NCI-H1048 (cell line): ENCODE measurements around the gene HNRNPR.
"Not testable (repeated sequence)": the region's sequence is repeated elsewhere in the genome, so short reads cannot be mapped to it uniquely, and the experiment has no call there.

Experiments
- DNase-seq: peaks from one replicate; lab custom pipeline; 2025; lab: John Stamatoyannopoulos, UW

Gene HNRNPR

DNA sequence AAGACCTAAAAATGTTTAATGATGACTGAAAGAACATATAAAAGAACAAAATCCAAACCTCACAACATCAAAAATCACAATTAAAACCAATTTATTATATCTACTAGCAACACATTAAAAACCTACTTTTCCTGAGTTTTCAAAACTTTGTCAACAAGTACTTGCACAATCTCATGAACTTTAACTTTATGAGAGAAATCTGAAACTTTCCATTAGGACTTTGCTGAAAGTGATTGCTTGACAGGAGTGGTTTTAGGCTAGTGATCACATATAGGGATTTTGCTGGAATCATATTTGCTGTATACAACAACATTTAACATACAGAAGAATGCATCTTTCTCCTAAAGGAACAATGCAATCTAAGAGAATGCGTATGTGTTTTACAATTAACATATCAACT, 13.2 kb downstream of the HNRNPR start:
- DNase-seq, result no peak

DNA sequence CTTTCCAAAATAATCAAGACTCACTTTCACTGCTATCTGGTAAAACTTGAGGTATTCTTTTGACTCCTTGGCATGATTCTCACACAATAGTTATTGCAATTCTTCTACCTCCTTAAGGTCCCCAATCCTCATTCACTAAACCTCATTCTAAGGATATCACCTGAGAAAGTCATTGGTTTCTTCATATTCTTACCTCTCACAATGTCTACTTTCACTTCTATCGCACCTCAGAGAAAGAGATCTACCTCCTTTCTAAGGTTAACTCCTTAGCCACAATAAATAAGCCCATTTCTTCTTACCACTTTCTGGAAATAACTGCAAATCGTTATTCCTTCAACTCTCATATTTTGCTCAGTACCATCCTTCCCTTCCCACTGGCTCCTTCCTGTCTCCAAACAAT, 18.7 kb downstream of the HNRNPR start:
- no peak for DNase-seq

DNA sequence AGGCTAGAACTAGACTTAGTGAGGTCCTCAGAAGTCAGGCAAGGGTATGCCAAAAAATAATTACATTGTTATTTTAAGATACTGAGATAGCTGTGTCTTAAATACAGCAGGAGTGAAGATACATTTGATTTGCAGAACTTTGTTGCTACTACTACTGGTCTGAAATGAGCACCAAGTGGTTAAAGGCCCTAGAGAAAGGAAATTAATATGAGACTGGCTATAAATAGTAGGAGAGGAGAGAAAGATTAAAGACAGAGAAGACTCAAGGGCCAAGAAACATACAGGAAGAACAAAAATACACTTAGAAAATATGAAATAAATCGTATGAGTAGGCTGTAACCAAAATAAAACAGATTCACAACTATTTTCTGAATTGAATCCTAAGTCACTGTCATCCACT, 21.3 kb downstream of the HNRNPR start:
- no peak for DNase-seq

DNA sequence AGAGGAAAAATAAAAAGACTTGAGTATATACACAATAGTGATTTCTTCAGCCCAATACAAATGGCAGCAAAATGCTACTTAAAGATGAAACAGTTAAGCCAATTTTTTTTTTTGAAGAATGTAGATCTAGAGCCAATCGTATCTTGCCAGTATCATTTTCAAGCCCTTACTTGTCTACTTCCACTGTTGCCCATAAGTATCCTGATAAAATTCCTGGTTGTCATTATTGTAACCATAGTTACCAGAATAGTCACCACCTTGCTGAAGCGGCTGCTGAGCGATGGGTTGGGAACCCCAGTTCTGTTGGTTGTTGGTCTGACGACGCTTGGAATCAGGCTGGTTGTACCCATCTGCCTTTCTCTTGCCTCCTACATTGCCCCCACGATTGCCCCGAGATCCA, 33.8 kb downstream of the HNRNPR start:
- not testable (repeated sequence) for DNase-seq

DNA sequence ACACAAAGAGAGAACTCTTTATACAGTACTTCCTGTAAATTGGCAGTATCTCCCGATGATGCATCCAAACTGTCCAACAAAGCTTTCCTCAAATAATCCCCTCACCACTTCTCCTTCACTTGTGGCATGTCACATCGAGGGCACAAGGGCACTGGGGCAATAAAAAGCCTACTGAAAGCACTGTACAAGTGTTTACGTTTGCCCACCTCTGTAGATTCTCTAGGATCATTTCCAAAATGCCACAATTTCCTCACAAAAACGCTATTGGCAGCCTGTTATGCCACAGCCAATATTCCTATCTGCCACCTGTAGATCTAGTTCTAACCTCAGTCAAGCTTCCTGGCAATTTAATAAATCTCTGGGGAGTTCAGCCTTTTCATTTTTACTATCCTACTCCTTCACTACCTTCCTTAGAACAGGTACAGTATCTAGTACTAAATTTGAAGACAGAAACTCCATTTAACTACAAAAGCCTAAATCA, 39.9 kb downstream of the HNRNPR start:
- DNase-seq, result no peak

DNA sequence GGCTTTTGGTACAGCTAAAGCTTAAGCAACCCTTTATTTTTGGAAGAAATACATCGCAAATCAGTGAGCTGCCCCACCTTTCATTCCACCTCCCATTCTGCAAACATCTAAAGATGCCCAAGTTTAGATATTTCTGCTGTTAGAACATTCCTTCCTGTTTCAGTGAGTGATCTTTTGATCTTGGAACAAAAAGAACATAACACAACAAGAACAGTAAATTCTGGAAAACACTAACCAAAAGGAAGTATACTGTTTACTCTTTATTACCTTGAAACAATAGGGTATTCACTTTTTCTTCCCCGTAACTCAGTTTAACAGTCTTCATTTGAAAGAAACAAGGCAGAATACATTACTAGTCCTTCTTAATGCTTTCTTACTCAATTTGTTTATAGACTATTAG, 40.6 kb downstream of the HNRNPR start:
- no peak for DNase-seq

DNA sequence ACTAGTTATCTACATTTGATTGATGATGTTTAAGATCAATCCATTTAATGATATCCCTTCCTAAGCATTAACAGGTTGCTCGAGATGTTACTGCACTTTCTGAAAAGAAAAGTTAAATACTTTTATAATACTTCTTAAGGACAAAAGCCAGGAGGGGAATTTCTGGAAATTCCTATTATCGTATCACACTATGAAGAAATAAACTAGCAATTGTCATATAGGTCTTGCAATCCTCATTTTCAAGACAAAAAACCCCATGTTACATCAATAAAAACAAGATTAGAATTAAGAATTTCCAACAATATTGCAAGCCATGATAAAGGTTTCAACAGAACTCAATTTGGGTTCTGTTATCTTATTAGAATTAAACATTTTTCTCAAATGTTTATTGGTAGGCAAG, 47.2 kb downstream of the HNRNPR start:
- DNase-seq, result no peak

DNA sequence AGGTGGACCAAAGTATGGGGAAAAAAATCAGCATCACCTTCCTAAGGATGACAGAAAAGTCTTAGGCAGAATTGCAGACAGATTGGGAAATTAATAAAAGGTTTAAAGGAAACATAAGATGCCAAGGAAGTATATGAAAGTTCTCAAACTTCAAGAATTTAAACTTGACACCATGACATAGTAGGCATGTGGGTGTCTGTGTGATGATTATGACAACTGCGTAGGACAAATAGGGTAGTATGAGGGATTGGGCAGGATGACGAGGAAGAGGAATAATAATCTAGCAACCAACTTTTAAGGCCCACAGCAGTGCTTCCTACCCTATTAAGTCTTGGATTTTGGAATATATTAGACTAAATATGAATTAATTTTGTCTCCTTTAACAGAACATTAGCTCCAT, 52.4 kb downstream of the HNRNPR start:
- no peak for DNase-seq

DNA sequence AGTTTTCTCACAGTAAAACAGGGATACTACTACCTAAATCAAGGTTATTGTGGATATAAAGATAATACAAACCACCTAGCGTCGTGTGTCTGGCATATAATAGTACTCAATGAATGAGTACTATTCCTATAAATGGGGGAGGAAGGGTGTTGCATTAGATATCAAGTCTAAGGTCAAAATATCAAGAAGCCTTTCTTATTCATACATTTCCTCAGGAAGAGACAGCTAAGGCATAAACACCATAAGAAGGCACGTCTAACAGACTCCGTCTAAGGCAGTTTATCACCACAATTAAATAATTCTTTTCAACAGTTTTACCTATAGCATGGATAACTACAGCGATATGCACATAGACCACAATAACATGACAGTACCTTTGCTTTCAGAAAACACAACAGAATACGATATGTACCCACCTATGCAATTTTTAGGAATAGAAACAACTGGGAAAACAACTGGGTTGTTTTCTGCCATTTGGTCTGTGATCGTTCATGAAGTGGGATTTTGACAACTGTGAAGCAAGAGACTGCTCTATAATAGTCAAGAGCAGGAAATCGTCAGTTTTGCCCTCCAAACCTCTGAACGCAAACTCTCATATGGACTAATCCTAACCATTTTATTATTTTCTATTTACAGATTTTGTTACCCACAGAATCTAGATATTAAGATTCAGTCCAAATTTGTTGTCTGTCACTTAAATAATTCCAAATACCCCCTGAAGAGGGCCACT, 53.1 kb downstream of the HNRNPR start:
- no peak for DNase-seq

DNA sequence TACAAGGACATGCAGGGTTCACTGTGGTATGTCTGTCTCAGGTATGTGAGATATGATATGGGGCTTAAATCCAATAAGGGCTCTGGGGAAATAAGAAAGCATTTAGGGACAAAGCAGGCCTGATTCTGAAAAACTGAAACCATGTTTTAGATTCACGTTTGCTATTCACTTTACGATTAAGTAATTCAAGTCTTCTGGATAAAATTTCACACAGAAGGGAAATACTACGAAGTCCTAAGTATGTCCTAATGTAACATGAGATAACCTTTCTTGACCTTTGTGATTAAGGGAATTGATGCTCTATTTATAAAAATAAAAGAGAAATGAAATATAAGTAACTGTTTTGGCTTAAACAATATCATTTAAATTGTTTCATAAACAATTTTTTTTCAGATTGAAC, 55.4 kb downstream of the HNRNPR start:
- DNase-seq, result no peak

DNA sequence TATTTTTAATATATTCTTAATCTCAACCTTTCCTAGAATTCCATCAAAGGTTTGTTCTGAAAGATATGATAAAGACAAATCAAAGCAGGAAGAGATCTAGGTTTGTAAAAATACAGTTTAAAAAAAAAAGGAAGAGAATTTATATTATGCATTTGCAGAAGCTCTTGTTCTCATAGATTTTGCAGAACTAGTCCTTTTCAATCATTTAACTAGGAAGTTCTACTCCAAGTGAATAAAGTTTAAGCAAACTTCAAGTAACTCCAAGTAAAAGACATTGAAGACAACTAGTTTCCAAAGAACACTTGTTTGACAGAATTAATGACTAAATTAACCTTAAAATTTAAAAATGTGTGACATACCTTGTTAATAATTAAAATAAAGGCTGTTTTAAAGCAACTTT, 55.9 kb downstream of the HNRNPR start:
- DNase-seq, result no peak

DNA sequence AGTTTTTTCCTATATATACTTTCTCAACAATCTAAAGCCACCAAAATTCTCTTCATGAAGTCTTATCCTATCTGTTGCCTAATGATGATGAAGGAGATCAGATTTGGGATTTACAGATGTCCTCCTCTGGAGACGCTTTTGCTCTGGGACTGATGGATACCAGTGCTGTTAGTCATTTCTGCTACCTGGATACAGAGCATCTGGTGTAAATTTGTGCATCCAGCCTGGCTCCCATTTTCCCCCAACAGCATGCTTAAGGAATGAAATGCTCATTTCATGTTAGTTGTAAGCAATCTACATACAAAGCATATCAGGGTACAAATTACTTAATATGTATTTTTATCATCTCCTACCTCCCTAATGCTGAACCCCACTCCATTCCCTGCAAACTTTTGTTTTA, 57.7 kb downstream of the HNRNPR start:
- DNase-seq, result no peak

DNA sequence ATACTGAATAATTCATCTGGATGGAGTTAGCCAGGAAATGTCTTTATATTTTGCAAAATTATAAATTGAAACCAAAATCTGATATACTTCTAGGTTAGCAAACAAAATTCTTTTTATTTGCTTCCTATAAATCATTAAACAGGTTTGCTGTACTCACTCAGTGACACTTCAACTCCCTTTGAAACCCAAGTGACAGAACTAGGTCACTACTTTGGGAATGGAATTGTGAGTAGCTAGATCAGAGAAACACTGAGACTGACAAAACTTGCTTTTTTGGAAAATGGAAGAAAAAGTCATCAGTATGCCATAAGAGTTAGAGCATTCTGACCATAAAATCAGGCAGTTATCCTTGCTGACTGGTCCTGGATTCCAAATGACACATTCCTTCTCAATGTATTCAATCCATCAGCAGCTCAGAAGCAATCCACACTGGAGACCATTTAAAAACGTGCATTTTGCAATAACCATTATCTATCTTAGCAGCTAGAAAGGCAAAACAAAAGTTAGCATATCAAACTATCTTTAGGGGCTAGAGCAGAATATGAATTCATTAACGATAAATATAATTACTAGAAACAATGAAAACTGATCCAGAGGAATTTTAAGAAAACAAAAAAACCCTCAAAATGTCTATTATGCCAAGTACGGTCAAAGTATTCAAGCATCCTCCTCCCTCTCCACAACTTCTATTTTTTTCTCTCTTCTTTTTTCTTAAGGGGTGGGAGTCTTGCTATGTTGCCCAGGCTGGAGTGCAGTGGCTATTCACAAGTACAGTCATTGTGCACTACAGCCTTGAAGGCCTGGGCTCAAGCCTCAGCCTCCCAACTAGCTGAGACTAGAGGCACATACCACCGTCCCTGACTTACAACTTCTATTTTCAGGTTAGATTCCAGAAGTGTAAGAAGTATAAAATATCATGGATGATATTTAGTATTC, 60.1 kb downstream of the HNRNPR start:
- no peak for DNase-seq

DNA sequence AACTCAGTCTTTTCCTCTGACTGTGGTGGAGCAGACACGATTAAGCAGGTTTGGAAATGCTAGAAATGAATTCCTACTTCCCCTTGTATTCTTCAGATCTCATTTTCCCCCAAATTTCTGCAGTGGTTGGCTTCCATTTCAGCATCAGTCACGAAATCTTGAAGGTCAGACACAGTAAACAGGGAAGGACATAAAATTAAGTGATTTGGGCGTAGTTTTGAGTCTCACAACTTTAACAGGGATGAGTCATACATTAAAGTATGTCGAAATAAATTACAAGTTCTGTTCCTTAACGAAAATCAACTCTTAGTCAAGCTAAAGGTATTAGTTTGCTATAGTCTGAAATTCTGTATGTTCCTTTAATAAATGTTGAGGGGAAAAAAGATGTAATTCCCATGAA, 61.1 kb downstream of the HNRNPR start:
- no peak for DNase-seq

DNA sequence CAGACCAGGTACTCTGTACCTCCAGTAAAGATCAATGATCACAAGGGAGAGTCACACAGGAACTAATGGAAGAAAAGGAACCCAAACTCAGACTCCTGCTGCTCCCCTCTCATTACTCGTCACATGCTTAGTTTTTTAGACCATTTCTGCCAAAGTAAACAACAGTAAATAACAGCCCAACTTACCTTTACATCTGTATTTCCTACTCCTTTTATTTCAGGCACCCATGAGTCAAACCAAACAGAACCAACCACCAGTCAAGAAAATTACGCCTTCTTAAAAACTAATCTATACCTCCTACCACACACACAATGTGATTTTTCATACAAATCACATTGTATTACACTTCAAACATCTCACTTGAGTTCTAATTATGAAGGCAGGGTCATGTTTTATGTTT, 65.4 kb downstream of the HNRNPR start:
- no peak for DNase-seq

DNA sequence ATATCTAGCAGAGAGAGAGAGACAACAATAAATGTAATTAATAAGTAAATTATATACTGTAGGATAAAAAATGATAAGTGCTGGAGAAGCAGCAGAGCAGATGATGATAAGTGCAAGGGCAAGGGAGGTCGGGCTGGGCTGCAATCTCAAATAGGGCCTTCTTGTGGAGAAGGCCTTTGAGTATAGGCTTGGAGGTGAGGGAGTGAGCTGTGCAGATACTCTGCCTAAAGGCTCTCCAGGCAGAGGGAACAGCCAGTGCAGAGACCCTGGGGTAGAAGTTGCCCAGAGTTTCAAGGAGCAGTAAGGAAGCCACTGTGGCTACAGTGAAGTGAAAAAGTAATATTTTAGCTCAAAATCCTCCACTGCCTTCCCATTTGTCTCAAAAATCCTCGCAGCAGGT, 67.6 kb downstream of the HNRNPR start:
- no peak for DNase-seq

DNA sequence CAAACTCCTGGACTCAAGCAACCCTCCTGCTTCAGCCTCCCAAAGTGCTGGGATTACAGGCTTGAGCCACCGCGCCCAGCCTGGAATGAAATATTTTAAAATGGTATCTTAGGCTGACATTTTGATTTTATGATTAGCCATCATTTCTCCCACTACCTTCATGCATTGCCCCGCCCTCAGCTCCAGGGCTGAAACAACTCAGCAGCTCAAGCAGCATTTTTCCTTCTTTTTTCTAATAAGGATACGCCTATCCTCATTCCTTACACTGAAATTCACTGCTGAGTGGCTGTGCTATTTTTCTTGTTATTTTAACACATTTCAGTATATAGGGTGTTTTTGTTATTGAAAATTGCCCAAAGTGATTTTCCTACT, 70.0 kb downstream of the HNRNPR start:
- DNase-seq, result no peak

DNA sequence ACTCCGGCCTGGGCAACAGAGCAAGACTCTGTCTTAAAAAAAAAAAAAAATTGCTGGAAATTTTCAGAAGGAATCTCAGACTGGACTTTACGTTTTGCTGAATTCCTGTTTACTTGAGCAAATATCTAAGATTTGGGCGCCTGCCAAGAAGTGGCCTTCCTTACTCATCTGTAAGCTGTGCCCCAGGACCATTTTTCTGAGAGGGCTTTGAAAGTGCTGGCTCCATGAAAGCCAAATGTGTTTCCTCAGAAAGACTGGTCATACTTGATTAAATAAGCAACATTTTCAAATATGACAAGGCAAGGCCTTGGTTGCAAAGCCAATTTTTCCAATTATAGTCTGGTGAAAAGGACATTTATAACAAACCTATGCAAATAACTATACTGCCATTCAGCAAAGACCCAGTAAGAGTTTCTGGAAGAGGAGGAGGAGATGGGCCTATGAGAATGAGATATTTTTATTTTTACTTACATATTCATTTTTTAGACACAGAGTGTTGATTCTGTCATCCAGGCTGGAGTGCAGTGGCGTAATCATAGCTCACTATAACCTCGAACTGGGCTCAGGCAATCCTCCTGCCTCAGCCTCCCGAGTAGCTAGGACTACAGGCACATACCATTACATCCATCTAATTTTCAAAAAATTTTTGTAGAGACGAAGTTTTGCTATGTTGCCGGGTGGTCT, 70.5 kb downstream of the HNRNPR start:
- DNase-seq, result no peak

DNA sequence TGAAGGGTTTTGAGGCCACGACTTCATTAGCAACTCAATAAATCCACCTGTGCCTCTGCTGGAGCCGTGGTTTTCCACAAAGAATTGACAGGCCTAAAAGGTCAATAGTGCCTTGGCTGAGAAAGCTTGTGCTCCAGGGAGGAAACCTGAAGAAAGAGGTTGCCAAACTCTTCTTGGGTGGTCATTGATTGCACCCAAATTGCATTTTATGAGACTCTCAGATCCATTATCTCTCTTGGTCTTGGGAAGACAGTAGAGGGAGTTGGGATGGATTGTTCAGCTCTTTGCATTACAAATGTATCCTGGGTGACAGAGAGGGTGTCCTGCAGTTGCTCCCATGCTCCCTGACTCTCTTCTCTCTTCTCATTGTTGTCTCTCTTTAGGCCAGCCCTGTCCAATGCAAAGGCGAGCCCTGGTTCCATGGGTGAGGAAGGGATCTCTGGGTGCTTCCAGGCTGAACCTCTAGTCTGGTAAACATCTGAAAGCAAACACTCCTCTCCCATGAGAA, 80.7 kb downstream of the HNRNPR start:
- DNase-seq, result no peak

DNA sequence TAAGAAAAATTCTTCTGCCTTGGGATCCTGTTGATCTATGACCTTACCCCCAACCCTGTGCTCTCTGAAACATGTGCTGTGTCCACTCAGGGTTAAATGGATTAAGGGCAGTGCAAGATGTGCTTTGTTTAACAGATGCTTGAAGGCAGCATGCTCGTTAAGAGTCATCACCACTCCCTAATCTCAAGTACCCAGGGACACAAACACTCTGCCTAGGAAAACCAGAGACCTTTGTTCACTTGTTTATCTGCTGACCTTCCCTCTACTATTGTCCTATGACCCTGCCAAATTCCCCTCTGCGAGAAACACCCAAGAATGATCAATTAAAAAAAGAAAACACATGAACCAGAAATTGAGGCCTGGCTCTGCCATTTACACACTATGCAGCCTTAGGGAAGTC, 86.0 kb downstream of the HNRNPR start:
- not testable (repeated sequence) for DNase-seq

DNA sequence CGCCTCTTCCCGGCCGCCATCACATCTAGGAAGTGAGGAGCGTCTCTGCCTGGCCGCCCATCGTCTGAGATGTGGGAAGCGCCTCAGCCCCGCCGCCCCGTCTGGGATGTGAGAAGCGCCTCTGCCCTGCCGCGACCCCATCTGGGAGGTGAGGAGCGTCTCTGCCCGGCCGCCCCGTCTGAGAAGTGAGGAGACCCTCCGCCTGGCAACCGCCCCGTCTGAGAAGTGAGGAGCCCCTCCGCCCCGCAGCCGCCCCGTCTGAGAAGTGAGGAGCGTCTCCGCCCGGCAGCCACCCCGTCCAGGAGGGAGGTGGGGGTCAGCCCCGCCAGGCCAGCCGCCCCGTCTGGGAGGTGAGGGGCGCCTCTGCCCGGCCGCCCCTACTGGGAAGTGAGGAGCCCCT, 86.7 kb downstream of the HNRNPR start:
- DNase-seq, result not testable (repeated sequence)
